Measurements from ENCODE around the gene TRAPPC2L. TPM values are rescaled to one million over a fixed set of nuclear protein-coding genes. Genes with fewer than 3 reads are reported as not detected.
"Not testable (repeated sequence)": the region's sequence is repeated elsewhere in the genome, so short reads cannot be mapped to it uniquely, and the experiment has no call there.

Gene TRAPPC2L
- total and polyA plus RNA-seq, 2 experiments from 2014 or later: 58.7 to 215 TPM

DNA sequence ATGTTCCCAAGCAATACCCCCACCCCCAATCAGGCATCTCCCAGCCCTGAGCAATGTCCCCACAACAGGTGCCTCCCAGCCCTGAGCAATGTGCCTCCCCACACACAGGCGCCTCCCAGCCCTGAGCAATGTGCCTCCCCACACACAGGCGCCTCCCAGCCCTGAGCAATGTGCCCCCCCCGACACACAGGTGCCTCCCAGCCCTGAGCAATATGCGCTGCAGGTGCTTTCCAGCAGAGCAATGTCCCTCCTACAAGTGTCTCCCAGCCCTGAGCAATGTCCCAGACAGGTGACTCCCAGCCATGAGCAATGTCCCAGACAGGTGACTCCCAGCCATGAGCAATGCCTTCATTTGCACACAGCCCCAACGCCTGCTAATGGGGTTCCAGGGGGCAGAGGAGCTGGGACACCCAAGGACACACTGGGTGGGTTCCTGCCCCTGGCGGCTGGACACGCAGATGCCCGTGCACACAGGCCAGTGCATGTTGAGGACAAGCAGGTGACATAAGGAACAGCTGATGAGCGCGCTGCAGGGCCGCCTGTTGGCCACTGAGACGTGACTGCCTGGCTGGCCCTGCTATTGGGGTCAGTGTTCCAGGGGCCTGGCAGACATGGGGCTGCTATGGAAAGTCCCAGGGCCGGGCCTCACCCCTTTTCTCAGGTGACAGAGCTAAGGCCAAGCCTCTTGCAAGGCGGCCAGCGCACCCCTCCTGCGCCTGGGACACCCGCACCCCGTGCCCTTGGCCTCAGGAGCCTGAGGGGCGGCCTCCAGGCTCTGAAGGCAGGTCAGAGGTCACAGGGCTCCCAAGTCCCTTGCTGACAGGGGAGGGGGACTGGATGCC is 36.4 kb downstream of the TRAPPC2L start:
- DNase-seq (ENCODE audit: low spot score): no peak
- Histone ChIP-seq H3K9me2 (replicated peaks; ENCODE audit: insufficient read depth) (no peaks in the 10 kb centered on the region), H3K79me2 (no peaks in the 10 kb centered on the region), H3K4me3 (no peak overlapping the region), H3K4me2 (no peak overlapping the region), H3K4me1 (ENCODE audit: insufficient read depth) (no peaks in the 10 kb centered on the region), H2AFZ (no peak overlapping the region), H3K27me3 (no peaks in the 10 kb centered on the region), H4K20me1 (ENCODE audit: insufficient read depth, poor library complexity, severe bottlenecking) (no peaks in the 10 kb centered on the region), H3K36me3 (replicated peaks; ENCODE audit: insufficient read depth, low read depth) (no peaks in the 10 kb centered on the region), H3K9me3 (ENCODE audit: low read depth) (no peaks in the 10 kb centered on the region), H3K27ac (no peak overlapping the region)
- TF ChIP-seq EZH2phosphoT487 (IDR thresholded peaks at IDR 0.05; ENCODE audit: low read depth, severe bottlenecking, unreplicated experiment) (no peak), EZH2 (IDR thresholded peaks at IDR 0.05; ENCODE audit: borderline replicate concordance) (no peak)
- TF ChIP-seq, protein P1, sequence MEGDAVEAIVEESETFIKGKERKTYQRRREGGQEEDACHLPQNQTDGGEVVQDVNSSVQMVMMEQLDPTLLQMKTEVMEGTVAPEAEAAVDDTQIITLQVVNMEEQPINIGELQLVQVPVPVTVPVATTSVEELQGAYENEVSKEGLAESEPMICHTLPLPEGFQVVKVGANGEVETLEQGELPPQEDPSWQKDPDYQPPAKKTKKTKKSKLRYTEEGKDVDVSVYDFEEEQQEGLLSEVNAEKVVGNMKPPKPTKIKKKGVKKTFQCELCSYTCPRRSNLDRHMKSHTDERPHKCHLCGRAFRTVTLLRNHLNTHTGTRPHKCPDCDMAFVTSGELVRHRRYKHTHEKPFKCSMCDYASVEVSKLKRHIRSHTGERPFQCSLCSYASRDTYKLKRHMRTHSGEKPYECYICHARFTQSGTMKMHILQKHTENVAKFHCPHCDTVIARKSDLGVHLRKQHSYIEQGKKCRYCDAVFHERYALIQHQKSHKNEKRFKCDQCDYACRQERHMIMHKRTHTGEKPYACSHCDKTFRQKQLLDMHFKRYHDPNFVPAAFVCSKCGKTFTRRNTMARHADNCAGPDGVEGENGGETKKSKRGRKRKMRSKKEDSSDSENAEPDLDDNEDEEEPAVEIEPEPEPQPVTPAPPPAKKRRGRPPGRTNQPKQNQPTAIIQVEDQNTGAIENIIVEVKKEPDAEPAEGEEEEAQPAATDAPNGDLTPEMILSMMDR (IDR thresholded peaks at IDR 0.05; ENCODE audit: poor library complexity): no peak
- WGBS (ENCODE audit: low lambda C conversion rate, missing lambda C conversion rate): 90% methylated on average over 19 of the region's 19 CpGs

DNA sequence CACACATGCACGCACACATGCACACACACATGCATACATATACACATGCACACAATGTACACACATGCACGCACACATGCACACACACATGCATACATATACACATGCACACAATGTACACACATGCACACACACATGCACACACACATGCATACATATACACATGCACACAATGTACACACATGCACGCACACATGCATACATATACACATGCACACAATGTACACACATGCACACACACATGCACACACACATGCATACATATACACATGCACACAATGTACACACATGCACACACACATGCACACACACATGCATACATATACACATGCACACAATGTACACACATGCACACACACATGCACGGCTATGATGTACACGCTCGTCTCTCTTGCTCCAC is 37.3 kb downstream of the TRAPPC2L start:
- not testable (repeated sequence) for H3K4me2 ChIP-seq; H3K9me3 ChIP-seq (ENCODE audit: low read depth); H4K20me1 ChIP-seq (ENCODE audit: insufficient read depth, poor library complexity, severe bottlenecking); H3K4me3 ChIP-seq; H3K79me2 ChIP-seq; H3K27ac ChIP-seq; DNase-seq (ENCODE audit: low spot score); H3K9me2 ChIP-seq (replicated peaks; ENCODE audit: insufficient read depth); H3K4me1 ChIP-seq (ENCODE audit: insufficient read depth); H3K27me3 ChIP-seq; H2AFZ ChIP-seq; H3K36me3 ChIP-seq (replicated peaks; ENCODE audit: insufficient read depth, low read depth)
- WGBS (ENCODE audit: low lambda C conversion rate, missing lambda C conversion rate): 100% methylated on average over 3 of the region's 6 CpGs

DNA sequence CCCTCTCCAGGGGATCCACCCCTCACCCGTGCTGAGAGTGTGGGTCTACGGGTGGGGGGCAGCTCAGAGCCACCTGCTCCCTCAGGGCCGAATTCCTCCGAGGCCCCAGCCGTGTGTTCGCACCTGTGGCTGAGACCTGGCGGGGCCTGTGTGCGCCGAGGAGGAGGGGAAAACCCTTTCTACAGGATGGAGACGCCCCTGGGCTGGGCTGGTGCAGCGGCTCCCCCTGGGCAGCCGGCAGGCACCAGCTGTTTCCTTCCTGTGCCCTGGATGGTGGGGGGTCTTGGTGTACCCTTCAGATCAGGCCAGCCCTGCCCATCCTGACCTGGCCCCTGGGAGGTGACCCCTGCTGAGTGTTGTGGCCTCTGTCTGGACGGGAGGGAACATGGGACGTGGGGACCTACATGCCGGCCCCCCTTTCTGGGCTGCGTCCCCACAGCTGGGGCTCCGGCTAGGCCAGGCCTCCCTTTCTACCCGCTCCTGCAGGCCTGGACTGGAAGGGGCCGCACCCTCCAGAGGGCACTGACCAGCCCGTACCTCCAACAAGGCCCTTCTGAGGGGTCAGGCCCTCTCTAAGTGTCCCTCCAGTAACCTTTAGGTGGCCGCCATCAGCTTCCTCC is 37.9 kb downstream of the TRAPPC2L start:
- Histone ChIP-seq H3K9me2 (replicated peaks; ENCODE audit: insufficient read depth) (no peaks in the 10 kb centered on the region), H3K79me2 (no peaks in the 10 kb centered on the region), H3K27ac (no peak overlapping the region), H3K36me3 (replicated peaks; ENCODE audit: insufficient read depth, low read depth) (no peaks in the 10 kb centered on the region), H3K4me2 (no peak overlapping the region), H3K27me3 (no peaks in the 10 kb centered on the region), H4K20me1 (ENCODE audit: insufficient read depth, poor library complexity, severe bottlenecking) (no peaks in the 10 kb centered on the region), H2AFZ (no peak overlapping the region), H3K4me3 (no peak overlapping the region), H3K9me3 (ENCODE audit: low read depth) (no peaks in the 10 kb centered on the region), H3K4me1 (ENCODE audit: insufficient read depth) (no peaks in the 10 kb centered on the region)
- WGBS (ENCODE audit: low lambda C conversion rate, missing lambda C conversion rate): 91% methylated on average over 20 of the region's 21 CpGs
- TF ChIP-seq EZH2phosphoT487 (IDR thresholded peaks at IDR 0.05; ENCODE audit: low read depth, severe bottlenecking, unreplicated experiment) (no peak), EZH2 (IDR thresholded peaks at IDR 0.05; ENCODE audit: borderline replicate concordance) (no peak)
- TF ChIP-seq, protein P1 (IDR thresholded peaks at IDR 0.05; ENCODE audit: poor library complexity): no peak
- no peak for DNase-seq (ENCODE audit: low spot score)

DNA sequence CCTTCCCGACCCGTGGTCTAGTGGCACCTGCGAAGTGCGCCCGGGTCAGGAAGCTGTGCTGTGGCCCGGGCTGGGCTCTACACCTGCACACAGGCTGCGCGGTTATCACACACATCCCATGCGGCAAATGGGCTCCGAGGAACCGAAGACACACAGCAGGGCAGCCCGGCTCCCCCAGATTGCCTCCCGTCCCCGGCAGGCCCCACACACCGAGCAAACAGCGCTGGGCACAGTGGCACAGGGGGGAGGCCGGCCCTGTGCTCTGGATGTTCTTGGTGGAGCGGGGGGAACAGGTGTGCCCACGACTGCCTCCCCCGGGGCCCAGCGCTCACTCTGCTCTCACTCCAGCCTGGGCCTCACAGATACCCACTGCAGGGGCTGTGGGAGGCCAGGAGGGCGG is 38.4 kb downstream of the TRAPPC2L start:
- WGBS (ENCODE audit: low lambda C conversion rate, missing lambda C conversion rate): 94% methylated on average over 17 of the region's 22 CpGs
- no peak overlapping the region for H3K27ac ChIP-seq
- H3K4me3 ChIP-seq: no peak overlapping the region
- no peak overlapping the region for H3K4me2 ChIP-seq
- H2AFZ ChIP-seq: no peak overlapping the region
- H3K9me3 ChIP-seq (ENCODE audit: low read depth): no peaks in the 10 kb centered on the region
- no peaks in the 10 kb centered on the region for H3K79me2 ChIP-seq
- no peaks in the 10 kb centered on the region for H3K4me1 ChIP-seq (ENCODE audit: insufficient read depth)
- DNase-seq (ENCODE audit: low spot score): no peak
- TF ChIP-seq, protein P1 (IDR thresholded peaks at IDR 0.05; ENCODE audit: poor library complexity): no peak
- TF ChIP-seq EZH2 (IDR thresholded peaks at IDR 0.05; ENCODE audit: borderline replicate concordance) (no peak), EZH2phosphoT487 (IDR thresholded peaks at IDR 0.05; ENCODE audit: low read depth, severe bottlenecking, unreplicated experiment) (no peak)
- no peaks in the 10 kb centered on the region for H3K27me3 ChIP-seq
- H4K20me1 ChIP-seq (ENCODE audit: insufficient read depth, poor library complexity, severe bottlenecking): no peaks in the 10 kb centered on the region
- H3K36me3 ChIP-seq (replicated peaks; ENCODE audit: insufficient read depth, low read depth): no peaks in the 10 kb centered on the region
- H3K9me2 ChIP-seq (replicated peaks; ENCODE audit: insufficient read depth): no peaks in the 10 kb centered on the region

Data from hepatocyte (in vitro differentiated cells).